ENCODE results near the gene LDLRAD3. TPM values are rescaled to one million over a fixed set of nuclear protein-coding genes. Genes with fewer than 3 reads are reported as not detected.
"Not testable (repeated sequence)": the region's sequence is repeated elsewhere in the genome, so short reads cannot be mapped to it uniquely, and the experiment has no call there.

Gene LDLRAD3
- total RNA-seq, 1 experiment from 2014 or later = 14.6 TPM

DNA sequence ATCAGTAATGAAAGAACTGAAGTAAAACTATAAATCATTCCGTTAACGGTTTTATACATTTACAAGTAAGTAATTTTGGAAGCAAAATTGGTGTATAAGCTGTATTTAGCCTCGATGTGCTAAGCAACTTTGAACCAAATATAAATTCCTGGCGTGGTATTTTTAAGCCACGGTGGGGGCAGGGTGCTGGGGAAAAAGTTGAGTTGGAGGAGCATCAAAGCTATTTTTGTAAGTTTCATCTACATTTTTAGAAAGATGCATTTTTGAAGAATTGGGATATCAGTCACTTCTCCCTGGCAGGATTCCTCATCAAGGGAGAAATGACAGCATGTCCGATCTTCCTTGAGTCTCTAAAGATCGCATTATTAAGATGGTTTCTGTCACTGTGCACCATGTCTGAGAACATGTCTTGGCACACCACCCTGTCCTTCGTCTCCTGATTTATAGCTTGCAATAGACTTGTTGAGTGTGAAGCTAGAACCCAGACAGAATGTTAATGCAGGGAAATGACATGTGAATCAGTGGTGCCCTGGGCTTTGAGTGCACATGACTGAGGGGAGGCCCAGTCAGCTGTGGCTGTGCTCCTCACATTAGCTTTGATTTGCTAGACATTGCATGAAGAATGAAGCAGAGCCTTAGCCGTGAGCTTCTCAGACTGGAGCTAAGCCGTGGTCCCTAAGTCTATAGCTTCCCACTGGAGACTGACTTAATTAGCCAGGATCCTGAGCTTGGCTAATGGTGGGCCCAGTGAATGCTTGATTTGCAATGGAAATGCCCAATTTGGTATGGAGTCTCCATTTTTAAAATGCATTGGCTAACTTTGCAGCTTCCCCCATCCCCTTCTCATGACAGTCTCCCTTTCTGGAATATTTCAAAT lies 218.4 kb downstream of the LDLRAD3 start:
- DNase-seq (ENCODE audit: low spot score) = no peak

GRCh38 chr11:36162883-36163434 lies 219.1 kb downstream of the LDLRAD3 start:
- no peak for DNase-seq (ENCODE audit: low spot score)

DNA sequence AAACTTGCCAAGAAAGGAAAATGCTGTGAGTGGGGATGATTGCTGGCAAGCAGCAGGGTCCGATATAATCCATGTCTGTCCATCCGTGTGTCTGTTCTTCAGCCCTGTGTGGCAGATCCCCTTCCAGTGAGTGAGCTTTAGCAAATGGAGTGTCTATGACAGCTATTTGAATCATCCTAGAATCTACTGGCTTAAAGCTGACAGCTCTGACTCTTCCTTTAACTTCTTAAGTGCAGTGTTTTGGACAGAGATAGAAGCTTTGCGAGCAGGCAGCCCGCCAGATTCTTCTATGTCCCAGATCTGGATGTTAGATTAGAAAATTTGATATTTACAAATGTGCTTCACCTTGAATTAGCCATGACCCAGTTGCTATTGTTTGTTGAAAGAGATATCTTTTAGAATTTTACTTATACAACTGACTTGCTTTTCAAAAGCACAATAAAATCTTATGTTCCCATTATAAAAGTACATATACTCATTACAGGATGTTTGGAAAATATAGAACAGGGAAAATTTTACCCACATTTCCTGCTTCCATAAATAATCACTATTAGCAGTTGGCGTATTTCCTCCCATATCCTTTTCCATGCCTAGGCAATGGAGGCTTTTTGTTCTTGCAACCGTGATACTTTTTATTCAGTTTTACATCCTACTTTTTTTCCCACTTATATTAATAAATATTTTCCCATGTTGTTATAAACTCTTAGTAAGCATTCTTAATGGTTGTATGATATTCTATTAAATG lies 220.8 kb downstream of the LDLRAD3 start:
- DNase-seq (ENCODE audit: low spot score) = no peak

GRCh38 chr11:36165621-36166397 lies 221.9 kb downstream of the LDLRAD3 start:
- DNase-seq (ENCODE audit: low spot score) = no peak

- no peak for DNase-seq (ENCODE audit: low spot score)
Measured at GRCh38 chr11:36167073-36167472, 223.2 kb downstream of the LDLRAD3 start.

DNA sequence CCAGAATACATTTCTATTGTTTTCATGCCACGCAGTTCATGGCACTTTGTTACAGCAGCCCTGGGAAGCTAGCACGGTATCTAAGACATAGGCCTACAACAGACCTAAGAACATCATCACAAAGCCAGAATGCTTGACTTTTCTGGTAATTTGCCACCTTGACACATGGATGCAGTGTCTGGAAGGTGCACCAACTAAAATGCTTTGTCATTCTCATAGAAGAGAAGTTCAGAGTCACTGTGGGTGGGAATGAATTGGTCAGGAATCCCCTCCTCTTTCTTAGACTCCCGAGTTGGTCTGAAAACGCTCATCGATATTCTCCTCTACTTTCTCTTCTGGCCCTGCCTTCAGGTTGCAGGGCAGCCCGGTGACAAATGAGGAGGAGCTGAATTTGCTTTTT lies 223.9 kb downstream of the LDLRAD3 start:
- DNase-seq (ENCODE audit: low spot score) = no peak

GRCh38 chr11:36177836-36178235 lies 234.0 kb downstream of the LDLRAD3 start:
- DNase-seq (ENCODE audit: low spot score) = no peak

DNA sequence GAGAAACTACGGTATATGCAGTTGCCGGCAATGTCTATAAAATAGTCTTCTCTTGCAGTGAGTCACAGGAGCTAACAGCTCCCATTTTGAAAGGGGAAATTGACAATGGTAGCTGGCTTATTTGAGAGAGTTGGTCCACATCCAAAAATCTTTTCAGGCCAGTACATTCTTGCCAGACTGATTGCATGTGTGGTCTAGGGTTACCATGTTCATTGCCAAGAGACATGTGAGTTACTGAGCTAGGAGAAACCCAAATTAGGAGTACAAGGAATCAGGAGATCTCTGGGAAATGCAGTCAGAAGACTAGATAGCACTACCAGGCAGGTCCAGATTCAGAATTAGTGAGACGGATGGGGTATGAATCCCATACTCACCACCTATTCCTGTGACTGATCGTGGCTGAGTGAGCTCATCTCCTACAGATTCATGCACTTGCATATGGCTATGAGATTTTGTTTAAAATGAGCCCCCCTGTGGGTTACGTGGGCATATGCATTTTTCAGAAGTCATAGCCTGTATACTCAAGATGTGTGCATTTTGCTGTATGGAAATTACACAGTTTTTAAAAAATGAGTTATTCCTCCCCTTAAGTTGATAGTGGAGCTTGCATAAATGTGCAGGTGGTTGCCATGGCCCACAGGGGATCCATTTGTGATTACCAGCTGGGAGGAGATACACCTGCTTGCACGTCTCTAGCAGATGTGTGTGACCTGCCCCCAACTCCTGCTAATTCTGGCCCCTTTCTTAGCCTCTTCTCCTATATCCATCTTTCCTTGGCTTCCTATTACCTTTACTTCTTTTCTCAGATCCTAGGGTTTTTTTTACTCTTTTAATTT lies 242.7 kb downstream of the LDLRAD3 start:
- DNase-seq (ENCODE audit: low spot score) = no peak

DNA sequence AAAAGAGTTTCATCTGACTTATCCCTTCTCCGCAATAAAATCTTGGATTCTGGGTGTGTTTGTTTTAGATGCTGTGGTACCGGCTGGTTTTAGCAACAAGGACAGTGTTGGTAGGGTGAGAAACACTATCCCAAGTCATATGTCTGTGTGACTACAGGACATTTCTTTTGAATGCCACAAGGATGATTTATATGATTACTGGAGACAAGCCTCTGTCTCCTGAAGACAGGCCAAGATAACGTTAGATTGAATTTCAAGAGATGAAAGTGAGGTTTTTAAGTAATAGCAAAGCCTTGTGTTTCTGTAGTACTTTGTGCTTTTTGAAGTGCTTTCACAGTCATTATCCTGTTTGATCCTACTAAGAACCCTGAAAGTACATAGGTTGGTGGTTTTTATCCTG lies 243.8 kb downstream of the LDLRAD3 start:
- DNase-seq (ENCODE audit: low spot score) = no peak

- not testable (repeated sequence) for DNase-seq (ENCODE audit: low spot score)
Measured at GRCh38 chr11:36189735-36190134, 245.9 kb downstream of the LDLRAD3 start.

GRCh38 chr11:36191941-36192340 lies 248.1 kb downstream of the LDLRAD3 start:
- DNase-seq (ENCODE audit: low spot score) = no peak

- DNase-seq (ENCODE audit: low spot score) = no peak
Measured at GRCh38 chr11:36192425-36193289, 248.8 kb downstream of the LDLRAD3 start.

- no peak for DNase-seq (ENCODE audit: low spot score)
Measured at GRCh38 chr11:36193290-36193619, 249.4 kb downstream of the LDLRAD3 start.

DNA sequence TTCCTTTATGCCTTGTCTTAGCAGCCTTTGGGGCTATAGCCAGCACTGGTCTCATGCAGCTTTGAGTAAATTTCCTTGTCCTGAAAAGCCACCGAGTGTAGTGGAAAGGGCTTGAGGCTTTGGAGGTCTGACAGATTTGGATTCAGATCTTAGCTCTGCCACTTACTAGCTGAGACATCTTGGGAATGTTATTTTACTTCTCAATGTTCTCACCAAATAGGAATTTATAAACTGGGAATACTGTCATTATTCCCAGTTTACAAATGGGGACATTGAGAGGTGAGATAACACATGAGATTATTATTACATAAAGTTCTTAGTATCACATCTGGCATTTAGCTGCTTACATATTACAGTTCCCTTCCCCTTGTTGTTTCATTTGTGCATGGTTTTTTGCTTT lies 249.9 kb downstream of the LDLRAD3 start:
- no peak for DNase-seq (ENCODE audit: low spot score)

DNA sequence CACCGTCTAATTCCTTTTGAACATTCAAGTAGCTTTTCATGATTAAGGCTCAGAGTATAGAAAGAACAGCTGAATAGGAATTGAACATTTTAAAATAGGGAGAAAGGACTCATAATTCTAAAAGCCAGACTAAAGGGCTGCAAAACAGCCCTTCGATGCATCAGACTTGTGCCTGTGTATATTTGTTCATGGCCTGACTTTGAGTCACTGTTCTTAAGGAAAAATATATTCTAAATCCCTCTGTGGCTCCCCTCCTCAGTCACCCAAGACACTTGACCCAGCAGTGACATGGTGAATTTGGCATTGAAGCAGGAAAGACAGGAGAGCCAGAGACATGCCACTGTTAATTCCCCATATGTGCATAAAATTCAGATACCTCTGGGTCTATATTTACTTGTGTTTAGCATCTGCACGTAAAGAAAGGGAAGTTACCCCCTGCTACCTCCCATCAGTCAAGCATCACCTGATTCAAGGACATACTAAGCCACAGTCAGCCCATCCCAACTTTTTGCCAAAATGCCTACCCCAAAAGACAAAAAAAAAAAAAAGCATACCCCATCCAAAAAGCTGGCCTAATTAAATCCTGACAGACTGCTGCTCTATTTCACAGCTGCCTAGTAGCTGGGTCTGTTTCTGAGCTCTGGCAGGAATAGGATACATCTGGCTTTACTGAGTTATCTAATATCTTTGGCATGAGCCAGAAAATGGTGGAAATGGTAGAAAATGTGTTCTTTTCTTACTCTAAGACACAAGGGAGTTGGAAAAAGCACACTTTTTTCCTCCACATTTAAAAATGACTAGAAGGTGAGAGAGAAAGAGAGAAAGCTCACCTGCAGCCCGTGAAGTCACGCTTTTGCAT lies 251.9 kb downstream of the LDLRAD3 start:
- DNase-seq (ENCODE audit: low spot score) = no peak

- no peak for DNase-seq (ENCODE audit: low spot score)
Measured at GRCh38 chr11:36196411-36196998, 252.6 kb downstream of the LDLRAD3 start.

DNA sequence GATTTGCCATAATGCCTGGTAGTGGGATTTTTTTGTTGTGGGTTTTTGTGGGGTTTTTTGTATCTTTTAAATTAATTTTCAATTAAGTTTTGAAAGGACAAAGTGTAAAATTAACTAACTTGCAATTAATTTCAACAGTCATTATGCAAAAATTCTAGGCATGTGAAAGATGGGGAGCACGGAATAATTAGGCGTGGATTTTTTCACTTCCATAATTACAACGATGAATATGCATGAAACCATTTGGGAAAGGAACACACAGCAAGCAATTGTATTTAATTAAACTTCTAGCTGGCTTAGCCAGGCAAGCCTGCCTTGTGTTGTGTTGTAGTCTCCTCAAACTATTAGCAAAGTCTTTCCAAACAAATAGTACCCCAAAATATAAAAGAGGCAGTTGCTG lies 257.5 kb downstream of the LDLRAD3 start:
- no peak for DNase-seq (ENCODE audit: low spot score)

GRCh38 chr11:36205536-36205935 lies 261.7 kb downstream of the LDLRAD3 start:
- DNase-seq (ENCODE audit: low spot score) = no peak

DNA sequence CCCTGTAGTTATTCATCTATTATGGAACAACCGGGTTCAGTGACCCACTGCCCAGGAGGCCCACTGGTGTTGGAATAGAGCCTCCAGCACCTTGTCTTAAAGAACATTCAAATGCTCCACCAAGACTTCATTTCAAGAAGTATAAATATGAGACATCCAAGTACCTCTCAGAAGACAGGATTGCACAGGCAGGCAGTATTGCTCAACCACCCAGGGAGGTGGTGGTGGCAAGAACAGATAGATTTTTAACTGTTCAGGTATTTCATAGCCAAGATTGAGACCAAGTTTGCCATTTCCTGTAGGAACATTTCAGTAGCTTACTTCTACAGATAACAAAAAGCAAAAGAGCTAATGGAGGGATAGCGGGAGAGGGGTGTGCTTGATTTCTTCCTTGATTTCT lies 266.7 kb downstream of the LDLRAD3 start:
- DNase-seq (ENCODE audit: low spot score) = no peak

All from A172 (cell line).